ENCODE data around the gene YEATS2. TPM values are rescaled to one million over a fixed set of nuclear protein-coding genes. Genes with fewer than 3 reads are reported as not detected.

Gene YEATS2
- total RNA-seq, 1 experiment from 2014 or later = 57.4 TPM

DNA sequence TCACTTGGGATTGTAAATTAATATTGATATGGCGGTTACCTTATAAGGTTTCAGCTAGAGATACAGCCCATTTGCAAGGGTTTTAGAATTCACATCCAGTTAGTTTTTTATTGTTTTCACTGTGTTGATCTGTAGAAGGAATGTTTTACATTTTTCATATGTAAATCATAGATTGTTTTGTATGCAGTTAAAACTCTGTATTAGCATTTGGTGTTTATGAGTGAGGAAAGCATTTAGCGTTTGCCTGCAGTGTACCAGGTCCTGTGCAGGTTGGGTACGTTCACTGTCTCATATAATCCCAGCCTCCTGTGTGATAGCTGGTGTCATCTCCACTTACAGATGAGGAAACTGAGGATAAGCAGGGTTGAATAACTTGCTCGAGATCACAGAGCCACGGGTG lies 104.0 kb downstream of the YEATS2 start:
- Mint-ChIP-seq H3K36me3 (ENCODE audit: insufficient read depth, unreplicated experiment) (peaks cover 37% of the 10 kb centered on the region), H3K27me3 (ENCODE audit: unreplicated experiment) (no peaks in the 10 kb centered on the region), H3K4me3 (ENCODE audit: low read depth, unreplicated experiment) (no peak overlapping the region), H3K4me1 (ENCODE audit: low read depth, unreplicated experiment) (no peaks in the 10 kb centered on the region), H3K27ac (ENCODE audit: unreplicated experiment) (no peak overlapping the region), H3K9me3 (ENCODE audit: low read depth, unreplicated experiment) (no peaks in the 10 kb centered on the region)
- no peak for TF ChIP-seq CTCF (IDR thresholded peaks at IDR 0.05; ENCODE audit: unreplicated experiment)
- no TSS peak for BruUV-seq (replicated peaks)
- intact Hi-C loops (cut with micrococcal nuclease; ENCODE audit: unreplicated experiment) = no loop called here
- CTCF ChIA-PET = no interaction called here
- DNase-seq = no peak

- no peak for DNase-seq
- no peaks in the 10 kb centered on the region for H3K9me3 Mint-ChIP-seq (ENCODE audit: low read depth, unreplicated experiment)
- peaks cover 36% of the 10 kb centered on the region for H3K36me3 Mint-ChIP-seq (ENCODE audit: insufficient read depth, unreplicated experiment)
- H3K27me3 Mint-ChIP-seq (ENCODE audit: unreplicated experiment) = no peaks in the 10 kb centered on the region
- no TSS peak for BruUV-seq (replicated peaks)
- no peak overlapping the region for H3K4me3 Mint-ChIP-seq (ENCODE audit: low read depth, unreplicated experiment)
- CTCF ChIA-PET = no interaction called here
- intact Hi-C loops (cut with micrococcal nuclease; ENCODE audit: unreplicated experiment) = no loop called here
- no peak for TF ChIP-seq CTCF (IDR thresholded peaks at IDR 0.05; ENCODE audit: unreplicated experiment)
- H3K4me1 Mint-ChIP-seq (ENCODE audit: low read depth, unreplicated experiment) = no peaks in the 10 kb centered on the region
- no peak overlapping the region for H3K27ac Mint-ChIP-seq (ENCODE audit: unreplicated experiment)
Observed at GRCh38 chr3:183802989-183803388, 105.4 kb downstream of the YEATS2 start.

DNA sequence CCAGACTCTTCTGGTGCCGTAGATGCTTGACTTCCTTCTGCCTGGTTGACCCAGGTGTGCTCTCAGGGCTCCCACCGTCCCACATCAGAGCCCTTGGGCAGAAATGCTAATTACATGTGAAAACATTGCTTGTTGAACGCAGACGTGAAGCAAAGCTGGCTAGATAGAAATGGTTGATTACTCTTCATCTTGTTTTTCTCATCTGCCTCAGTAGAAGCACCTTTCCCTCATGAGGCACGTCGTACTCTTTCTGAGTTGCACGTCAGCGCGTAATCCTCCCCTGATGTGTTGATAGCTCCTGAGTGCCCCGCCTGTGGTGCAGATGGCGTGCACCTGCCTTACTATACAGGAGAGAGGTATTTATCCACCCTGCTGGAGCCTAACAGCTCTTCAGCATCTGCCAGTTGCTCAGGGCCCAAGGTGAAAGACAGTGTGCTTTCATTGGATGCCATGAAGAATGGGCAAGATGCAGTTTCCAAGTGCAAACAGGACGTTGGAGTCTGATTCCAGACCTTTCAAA lies 109.7 kb downstream of the YEATS2 start:
- no peaks in the 10 kb centered on the region for H3K9me3 Mint-ChIP-seq (ENCODE audit: low read depth, unreplicated experiment)
- H3K4me3 Mint-ChIP-seq (ENCODE audit: low read depth, unreplicated experiment) = no peak overlapping the region
- no peaks in the 10 kb centered on the region for H3K4me1 Mint-ChIP-seq (ENCODE audit: low read depth, unreplicated experiment)
- no peak for TF ChIP-seq CTCF (IDR thresholded peaks at IDR 0.05; ENCODE audit: unreplicated experiment)
- H3K36me3 Mint-ChIP-seq (ENCODE audit: insufficient read depth, unreplicated experiment) = peaks cover 40% of the 10 kb centered on the region
- no peak overlapping the region for H3K27ac Mint-ChIP-seq (ENCODE audit: unreplicated experiment)
- CTCF ChIA-PET = interaction anchor here (0.5 kb wide), 1 partner anchor 95 kb away, joined by 3 read pairs; no protein-coding TSS in a partner anchor
- H3K27me3 Mint-ChIP-seq (ENCODE audit: unreplicated experiment) = no peaks in the 10 kb centered on the region
- intact Hi-C loops (cut with micrococcal nuclease; ENCODE audit: unreplicated experiment) = no loop called here
- BruUV-seq (replicated peaks) = no TSS peak
- DNase-seq = no peak

GRCh38 chr3:183807881-183808280 lies 110.3 kb downstream of the YEATS2 start:
- no TSS peak for BruUV-seq (replicated peaks)
- Mint-ChIP-seq H3K27me3 (ENCODE audit: unreplicated experiment) (no peaks in the 10 kb centered on the region), H3K36me3 (ENCODE audit: insufficient read depth, unreplicated experiment) (peaks cover 40% of the 10 kb centered on the region), H3K9me3 (ENCODE audit: low read depth, unreplicated experiment) (no peaks in the 10 kb centered on the region), H3K4me3 (ENCODE audit: low read depth, unreplicated experiment) (no peak overlapping the region), H3K4me1 (ENCODE audit: low read depth, unreplicated experiment) (no peaks in the 10 kb centered on the region), H3K27ac (ENCODE audit: unreplicated experiment) (no peak overlapping the region)
- DNase-seq = no peak
- no peak for TF ChIP-seq CTCF (IDR thresholded peaks at IDR 0.05; ENCODE audit: unreplicated experiment)
- CTCF ChIA-PET = no interaction called here
- intact Hi-C loops (cut with micrococcal nuclease; ENCODE audit: unreplicated experiment) = no loop called here

Data from Calu3 (cell line).